Gastrocnemius medialis (tissue), 4 donors: Measurements from ENCODE around the gene CDSN.

Experiments used
- CTCF ChIP-seq, 5 experiments: fragments of 450-650 bp in 3 of 5; fragments of 200-600 bp in 2 of 5; sonication (generic) in 2 of 5; IDR thresholded peaks in 4 of 5; conservative IDR thresholded peaks in 1 of 5; 1 replicate in 4 of 5; 2 replicates in 1 of 5; pipeline ENCODE4 v1.5.1; 2016 to 2019; ENCODE audit warnings: antibody characterized with exemption in 5 of 5, mild to moderate bottlenecking in 3 of 5, moderate library complexity in 3 of 5
- POLR2A ChIP-seq, 2 donors: fragments of 450-650 bp; IDR thresholded peaks; one replicate each; pipeline ENCODE4 v1.6.1; 2017; ENCODE audit warnings: antibody characterized with exemption in 2 of 2, mild to moderate bottlenecking in 2 of 2, moderate library complexity in 2 of 2

- TF ChIP-seq POLR2A (IDR thresholded peaks at IDR 0.05) = no peak
- TF ChIP-seq CTCF (IDR thresholded peaks at IDR 0.05 in 4 of 5, conservative IDR thresholded peaks at IDR 0.05 in 1 of 5) = no peak
These were observed 25.1 kb upstream of the CDSN start for GRCh38 chr6:31145386-31145785.
